ENCODE measurements around the gene PLPP1.

- TF ChIP-seq GATA2 (IDR thresholded peaks at IDR 0.05; ENCODE audit: low read depth, low read length) (no peak), GATA3 (IDR thresholded peaks at IDR 0.05; ENCODE audit: low read depth, low read length) (no peak)
Measured at GRCh38 chr5:55580042-55580441, 45.3 kb upstream of the PLPP1 start.

All from SH-SY5Y (cell line).